Measurements from ENCODE around the gene JMJD4.

DNA sequence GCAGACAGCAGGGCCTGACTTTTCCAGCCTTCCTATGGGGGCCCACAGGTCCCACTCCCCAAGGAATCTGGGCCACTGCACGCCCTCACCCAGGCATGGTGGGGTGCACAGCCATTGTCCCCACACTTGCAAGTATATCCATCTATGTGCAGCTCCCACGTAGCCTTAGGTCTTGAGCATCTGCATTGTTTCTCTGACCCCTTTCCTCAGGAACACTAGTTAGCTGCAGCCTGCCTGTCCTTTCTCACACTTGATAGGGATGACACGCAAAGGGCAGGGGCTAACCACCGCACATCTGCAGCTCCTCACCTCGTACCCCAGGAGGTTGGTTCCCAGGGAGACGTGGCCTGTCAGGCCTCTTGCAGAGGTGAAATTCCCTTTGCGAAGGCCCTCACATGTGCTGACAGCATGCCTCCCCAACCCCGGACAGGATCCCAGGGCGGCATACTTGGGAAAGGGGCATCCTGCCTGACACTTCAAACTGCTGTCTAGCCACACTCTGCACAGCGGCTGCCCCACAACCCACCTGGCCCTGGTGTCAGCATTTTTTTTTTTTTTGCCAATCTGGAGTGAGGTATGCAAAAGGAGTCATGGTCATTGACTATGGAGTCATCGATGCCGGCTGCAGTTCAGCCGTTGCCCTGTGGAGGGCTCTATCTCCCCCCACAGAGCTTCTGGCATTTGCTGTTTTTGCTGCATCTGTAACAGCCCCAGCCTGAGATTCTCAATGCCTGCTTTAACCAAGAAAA, 5.0 kb downstream of the JMJD4 start:
- TF ChIP-seq, protein P1, sequence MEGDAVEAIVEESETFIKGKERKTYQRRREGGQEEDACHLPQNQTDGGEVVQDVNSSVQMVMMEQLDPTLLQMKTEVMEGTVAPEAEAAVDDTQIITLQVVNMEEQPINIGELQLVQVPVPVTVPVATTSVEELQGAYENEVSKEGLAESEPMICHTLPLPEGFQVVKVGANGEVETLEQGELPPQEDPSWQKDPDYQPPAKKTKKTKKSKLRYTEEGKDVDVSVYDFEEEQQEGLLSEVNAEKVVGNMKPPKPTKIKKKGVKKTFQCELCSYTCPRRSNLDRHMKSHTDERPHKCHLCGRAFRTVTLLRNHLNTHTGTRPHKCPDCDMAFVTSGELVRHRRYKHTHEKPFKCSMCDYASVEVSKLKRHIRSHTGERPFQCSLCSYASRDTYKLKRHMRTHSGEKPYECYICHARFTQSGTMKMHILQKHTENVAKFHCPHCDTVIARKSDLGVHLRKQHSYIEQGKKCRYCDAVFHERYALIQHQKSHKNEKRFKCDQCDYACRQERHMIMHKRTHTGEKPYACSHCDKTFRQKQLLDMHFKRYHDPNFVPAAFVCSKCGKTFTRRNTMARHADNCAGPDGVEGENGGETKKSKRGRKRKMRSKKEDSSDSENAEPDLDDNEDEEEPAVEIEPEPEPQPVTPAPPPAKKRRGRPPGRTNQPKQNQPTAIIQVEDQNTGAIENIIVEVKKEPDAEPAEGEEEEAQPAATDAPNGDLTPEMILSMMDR (IDR thresholded peaks at IDR 0.05) = peak; percentile 62 to 68 (median 66)
- TF ChIP-seq POLR2A (IDR thresholded peaks at IDR 0.05) = no peak
- no peak for TF ChIP-seq EP300 (IDR thresholded peaks at IDR 0.05)

All from tibial nerve (tissue), 4 donors.